ENCODE measurements around the gene CARF. TPM values are rescaled to one million over a fixed set of nuclear protein-coding genes. Genes with fewer than 3 reads are reported as not detected.
"Not testable (repeated sequence)": the region's sequence is repeated elsewhere in the genome, so short reads cannot be mapped to it uniquely, and the experiment has no call there.

Gene CARF
- total RNA-seq, 1 donor from 2014 or later = 8.1 TPM

DNA sequence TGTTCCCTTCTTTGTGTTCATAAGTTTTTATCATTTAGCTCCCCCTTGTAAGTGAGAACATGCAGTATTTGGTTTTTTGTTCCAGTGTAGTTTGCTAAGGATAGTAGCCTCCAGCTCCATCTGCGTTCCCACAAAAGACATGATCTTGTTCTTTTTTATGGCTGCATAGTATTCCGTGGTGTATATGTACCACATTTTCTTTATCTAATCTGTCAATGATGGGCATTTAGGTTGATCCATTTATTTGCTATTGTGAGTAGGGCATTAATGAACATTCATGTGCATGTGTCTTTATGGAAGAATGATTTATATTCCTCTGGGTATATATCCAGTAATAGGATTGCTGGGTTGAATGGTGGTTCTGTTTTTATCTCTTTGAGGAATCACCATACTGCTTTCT lies 33.4 kb downstream of the CARF start:
- H3K4me3 ChIP-seq = no peak overlapping the region
- H3K36me3 ChIP-seq = peaks cover 54% of the 10 kb centered on the region
- no peak for DNase-seq
- intact Hi-C loops (cut with micrococcal nuclease) = no loop called here
- H3K27ac ChIP-seq (replicated peaks) = no peak overlapping the region
- no peaks in the 10 kb centered on the region for H3K4me1 ChIP-seq
- TF ChIP-seq, protein P1, sequence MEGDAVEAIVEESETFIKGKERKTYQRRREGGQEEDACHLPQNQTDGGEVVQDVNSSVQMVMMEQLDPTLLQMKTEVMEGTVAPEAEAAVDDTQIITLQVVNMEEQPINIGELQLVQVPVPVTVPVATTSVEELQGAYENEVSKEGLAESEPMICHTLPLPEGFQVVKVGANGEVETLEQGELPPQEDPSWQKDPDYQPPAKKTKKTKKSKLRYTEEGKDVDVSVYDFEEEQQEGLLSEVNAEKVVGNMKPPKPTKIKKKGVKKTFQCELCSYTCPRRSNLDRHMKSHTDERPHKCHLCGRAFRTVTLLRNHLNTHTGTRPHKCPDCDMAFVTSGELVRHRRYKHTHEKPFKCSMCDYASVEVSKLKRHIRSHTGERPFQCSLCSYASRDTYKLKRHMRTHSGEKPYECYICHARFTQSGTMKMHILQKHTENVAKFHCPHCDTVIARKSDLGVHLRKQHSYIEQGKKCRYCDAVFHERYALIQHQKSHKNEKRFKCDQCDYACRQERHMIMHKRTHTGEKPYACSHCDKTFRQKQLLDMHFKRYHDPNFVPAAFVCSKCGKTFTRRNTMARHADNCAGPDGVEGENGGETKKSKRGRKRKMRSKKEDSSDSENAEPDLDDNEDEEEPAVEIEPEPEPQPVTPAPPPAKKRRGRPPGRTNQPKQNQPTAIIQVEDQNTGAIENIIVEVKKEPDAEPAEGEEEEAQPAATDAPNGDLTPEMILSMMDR (IDR thresholded peaks at IDR 0.05; ENCODE audit: borderline replicate concordance) = no peak
- H3K9me3 ChIP-seq (replicated peaks) = peaks cover 29% of the 10 kb centered on the region
- H3K27me3 ChIP-seq (ENCODE audit: low read depth) = no peaks in the 10 kb centered on the region

DNA sequence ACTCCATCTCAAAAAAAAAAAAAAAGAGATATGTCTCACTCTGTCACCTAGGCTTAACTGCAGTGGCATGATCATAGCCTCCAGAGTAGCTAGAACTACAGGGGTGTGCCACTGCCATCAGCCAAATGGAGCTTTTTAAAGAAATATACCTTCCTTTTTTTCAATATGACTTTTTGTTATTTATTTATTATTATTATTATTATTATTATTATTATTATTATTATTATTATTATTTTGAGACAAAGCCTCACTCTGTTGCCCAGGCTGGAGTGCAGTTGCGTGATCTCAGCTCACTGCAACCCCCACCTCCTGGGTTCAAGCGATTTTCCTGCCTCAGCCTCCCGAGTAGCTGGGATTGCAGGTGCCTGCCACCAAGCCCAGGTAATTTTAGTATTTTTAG lies 37.3 kb downstream of the CARF start:
- intact Hi-C loops (cut with micrococcal nuclease) = not testable (repeated sequence)

DNA sequence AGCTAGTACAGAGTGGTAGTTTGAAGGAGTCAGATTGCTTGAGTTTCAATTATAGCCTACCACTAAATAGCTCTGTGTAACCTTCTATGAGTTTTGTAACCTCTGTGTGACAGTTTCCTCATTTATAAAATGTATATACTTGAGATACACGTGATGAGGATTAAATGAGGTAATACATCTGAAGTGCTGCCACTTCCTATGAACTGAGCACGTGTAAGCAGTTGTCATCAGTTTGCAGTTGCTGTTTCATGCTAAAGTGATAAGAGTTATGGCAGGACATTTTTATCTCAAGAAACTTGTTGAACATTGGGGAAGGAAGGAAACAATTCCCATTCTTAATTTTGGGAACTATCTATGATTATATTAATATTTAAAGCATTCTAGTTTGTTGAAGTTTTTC lies 38.5 kb downstream of the CARF start:
- TF ChIP-seq, protein P1 (IDR thresholded peaks at IDR 0.05; ENCODE audit: borderline replicate concordance) = no peak
- H3K9me3 ChIP-seq (replicated peaks) = peaks cover 24% of the 10 kb centered on the region
- H3K4me3 ChIP-seq = no peak overlapping the region
- H3K36me3 ChIP-seq = peaks cover 55% of the 10 kb centered on the region
- intact Hi-C loops (cut with micrococcal nuclease) = no loop called here
- DNase-seq = no peak
- no peaks in the 10 kb centered on the region for H3K27me3 ChIP-seq (ENCODE audit: low read depth)
- H3K4me1 ChIP-seq = no peaks in the 10 kb centered on the region
- H3K27ac ChIP-seq (replicated peaks) = no peak overlapping the region

More for the DNA sequence above, 37.3 kb downstream of the CARF start:
- Histone ChIP-seq H3K36me3 (peaks cover 53% of the 10 kb centered on the region), H3K9me3 (replicated peaks) (peaks cover 29% of the 10 kb centered on the region)
- not testable (repeated sequence) for H3K27me3 ChIP-seq (ENCODE audit: low read depth); DNase-seq; H3K27ac ChIP-seq (replicated peaks); H3K4me3 ChIP-seq; H3K4me1 ChIP-seq

DNA sequence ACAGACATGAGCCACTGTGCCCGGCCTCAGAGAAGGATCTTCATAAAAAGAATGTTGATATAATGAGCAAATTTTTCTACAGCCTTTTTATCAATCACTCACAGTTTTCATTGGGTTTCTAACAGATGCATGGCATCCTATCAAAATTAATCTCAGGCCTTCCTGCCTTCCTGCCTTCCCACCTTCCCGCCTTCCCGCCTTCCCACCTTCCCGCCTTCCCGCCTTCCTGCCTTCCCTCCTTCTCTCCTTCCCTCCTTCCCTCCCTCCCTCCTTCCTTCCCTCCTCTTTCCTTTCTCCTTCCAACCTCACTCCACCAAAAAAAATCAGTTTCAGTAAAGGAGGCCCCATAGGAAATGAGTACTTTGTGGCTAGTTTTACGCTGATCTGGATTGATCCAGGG lies 48.4 kb downstream of the CARF start:
- TF ChIP-seq, protein P1 (IDR thresholded peaks at IDR 0.05; ENCODE audit: borderline replicate concordance) = no peak
- Histone ChIP-seq H3K4me1 (no peaks in the 10 kb centered on the region), H3K36me3 (peaks cover 54% of the 10 kb centered on the region), H3K27ac (replicated peaks) (no peak overlapping the region), H3K4me3 (no peak overlapping the region), H3K27me3 (ENCODE audit: low read depth) (no peaks in the 10 kb centered on the region), H3K9me3 (replicated peaks) (no peaks in the 10 kb centered on the region)
- DNase-seq = no peak
- intact Hi-C loops (cut with micrococcal nuclease) = no loop called here

DNA sequence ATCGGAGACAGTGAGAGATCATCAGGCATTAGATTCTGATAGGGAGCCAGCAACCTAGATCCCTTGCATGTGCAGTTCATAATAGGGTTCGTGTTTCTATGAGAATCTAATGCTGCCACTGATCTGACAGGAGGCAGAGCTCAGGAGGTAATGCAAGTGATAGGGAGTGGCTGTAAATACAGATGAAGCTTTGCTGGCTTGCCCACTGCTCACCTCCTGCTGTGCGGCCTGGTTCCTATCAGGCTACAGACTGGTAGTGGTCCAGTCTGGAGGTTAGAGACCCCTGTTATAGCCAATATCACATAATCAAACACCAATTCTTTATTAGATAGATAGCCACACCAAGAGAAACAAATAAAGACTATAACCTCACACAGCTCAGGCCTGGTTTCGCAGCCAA lies 51.6 kb downstream of the CARF start:
- intact Hi-C loops (cut with micrococcal nuclease) = no loop called here
- Histone ChIP-seq H3K27me3 (ENCODE audit: low read depth) (no peaks in the 10 kb centered on the region), H3K9me3 (replicated peaks) (no peaks in the 10 kb centered on the region), H3K4me1 (no peaks in the 10 kb centered on the region), H3K27ac (replicated peaks) (no peak overlapping the region), H3K36me3 (peaks cover 39% of the 10 kb centered on the region), H3K4me3 (no peak overlapping the region)
- DNase-seq = no peak
- TF ChIP-seq, protein P1 (IDR thresholded peaks at IDR 0.05; ENCODE audit: borderline replicate concordance) = no peak

DNA sequence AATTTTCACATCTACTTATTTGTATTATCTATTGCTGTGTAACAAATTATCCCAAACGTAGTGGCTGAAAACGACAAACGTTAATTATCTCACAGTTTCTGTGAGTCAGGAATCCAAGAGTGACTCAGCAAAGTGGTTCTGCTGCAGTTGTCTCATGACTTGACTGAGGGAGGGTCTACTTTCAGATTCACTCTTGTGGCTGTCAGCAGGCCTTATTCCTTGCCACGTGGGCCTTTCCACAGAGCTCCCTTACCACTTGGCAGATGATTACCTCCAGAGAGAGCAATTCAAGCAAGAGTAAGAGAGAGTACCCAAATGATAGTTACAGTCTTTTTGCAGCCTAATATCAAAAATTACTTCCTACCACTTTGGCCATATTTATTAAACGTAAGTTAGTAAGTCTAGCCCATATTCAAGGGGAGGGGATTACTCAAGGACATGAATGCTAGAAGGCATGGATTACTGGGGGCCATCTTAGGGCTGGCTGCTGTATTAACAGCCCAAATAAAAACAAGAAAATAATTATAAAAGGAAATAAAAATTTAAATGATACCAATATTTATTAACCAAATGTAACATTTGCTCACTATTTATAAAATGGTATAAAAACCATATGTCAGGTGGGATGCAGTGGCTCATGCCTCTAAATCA lies 53.9 kb downstream of the CARF start:
- H3K36me3 ChIP-seq = peaks cover 20% of the 10 kb centered on the region
- intact Hi-C loops (cut with micrococcal nuclease) = no loop called here
- H3K4me1 ChIP-seq = no peaks in the 10 kb centered on the region
- H3K27me3 ChIP-seq (ENCODE audit: low read depth) = no peaks in the 10 kb centered on the region
- no peak for DNase-seq
- no peak overlapping the region for H3K27ac ChIP-seq (replicated peaks)
- TF ChIP-seq, protein P1 (IDR thresholded peaks at IDR 0.05; ENCODE audit: borderline replicate concordance) = no peak
- no peaks in the 10 kb centered on the region for H3K9me3 ChIP-seq (replicated peaks)
- no peak overlapping the region for H3K4me3 ChIP-seq

DNA sequence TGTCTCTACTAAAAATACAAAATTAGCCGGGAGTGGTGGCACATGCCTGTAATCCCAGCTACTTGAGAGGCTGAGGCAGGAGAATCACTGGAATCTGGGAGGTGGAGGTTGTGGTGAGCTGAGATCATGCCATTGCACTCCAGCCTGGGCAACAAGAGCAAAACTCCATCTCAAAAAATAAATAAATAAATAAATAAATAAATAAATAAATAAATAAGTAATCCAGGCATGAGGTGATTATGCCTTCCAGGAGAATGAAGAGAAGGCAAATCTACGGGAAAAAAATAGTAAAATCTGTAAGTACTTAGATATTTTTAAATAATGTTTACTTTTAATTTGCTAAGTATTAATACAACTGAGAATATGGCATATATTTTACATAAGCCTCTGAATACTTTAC lies 57.3 kb downstream of the CARF start:
- H3K4me3 ChIP-seq; H3K4me1 ChIP-seq; DNase-seq; H3K27me3 ChIP-seq (ENCODE audit: low read depth); intact Hi-C loops (cut with micrococcal nuclease); H3K9me3 ChIP-seq (replicated peaks); H3K27ac ChIP-seq (replicated peaks): not testable (repeated sequence)
- peaks cover 38% of the 10 kb centered on the region for H3K36me3 ChIP-seq
